GM12878 (cell line): Measurements from ENCODE around the gene FIBCD1. TPM values are rescaled to one million over a fixed set of nuclear protein-coding genes. Genes with fewer than 3 reads are reported as not detected.

ENCODE experiments used
- ATAC-seq: fragments of 200-7000 bp; cut with Tn5 transposase; 3 replicates; pipeline ENCODE4 v1.9.1; 2020; ENCODE audit warnings: mild to moderate bottlenecking, moderate library complexity
- BruUV-seq: library from RNA; stranded (reverse); fragments of 400-500 nt; replicated peaks from 2 replicates; lab custom pipeline; 2021; lab: Mats Ljungman, UMichigan
- CTCF ChIA-PET: fragments of 300-600 bp; sonication (Branson Sonifier 250); formaldehyde crosslinking; extraction: SDS; loops from one replicate; lab custom pipeline; 2021; ENCODE audit warnings: inconsistent platforms; lab: Yijun Ruan, JAX
- POLR2A ChIA-PET: fragments of 350-600 bp; formaldehyde crosslinking; extraction: SDS; loops from one replicate; lab custom pipeline; 2021; ENCODE audit warnings: inconsistent platforms; lab: Charles Lee
- RAD21 ChIA-PET: fragments of 300-600 bp; sonication (Branson Sonifier 250); formaldehyde crosslinking; loops from one replicate; lab custom pipeline; 2023; ENCODE audit warnings: antibody characterized with exemption; ENCODE audit not compliant: unreplicated experiment; lab: Charles Lee
- SMC1A ChIA-PET: fragments of 300-600 bp; sonication (Branson Sonifier 250); formaldehyde crosslinking; loops from one replicate; lab custom pipeline; 2023; ENCODE audit not compliant: unreplicated experiment, uncharacterized antibody; lab: Charles Lee
- DNase-seq: peaks from one replicate; pipeline ENCODE4 v3.0.0-alpha.2; 2011; ENCODE audit warnings: low read depth, low spot score
- FAIRE-seq: peaks from 3 replicates; lab custom pipeline; 2011; peaks lifted over from hg19 to GRCh38; lab: Jason Lieb, UNC
- H2AFZ ChIP-seq: 2 replicates; pipeline ENCODE4 v1.6.0; 2011; ENCODE audit warnings: low read depth, low read length, control low read depth; ENCODE audit not compliant: control insufficient read depth
- H3K27ac ChIP-seq: 2 replicates; pipeline ENCODE4 v1.5.1; 2011; ENCODE audit warnings: control low read depth; ENCODE audit not compliant: control insufficient read depth, insufficient read depth
- H3K27me3 ChIP-seq, 2 experiments: replicated peaks in 1 of 2; 2 replicates each; pipeline versions ENCODE4 v1.6.0 to v1.6.1; 2011; ENCODE audit warnings: low read length in 1 of 2; ENCODE audit not compliant: control insufficient read depth in 2 of 2, insufficient read depth in 2 of 2
- H3K36me3 ChIP-seq, 2 experiments: 2 replicates each; pipeline ENCODE4 v1.5.1; 2011; ENCODE audit warnings: low read length in 1 of 2; ENCODE audit not compliant: control insufficient read depth in 2 of 2, insufficient read depth in 2 of 2
- H3K4me1 ChIP-seq: 2 replicates; pipeline ENCODE4 v1.6.1; 2011; ENCODE audit warnings: mild to moderate bottlenecking, low read length, moderate library complexity, mixed read lengths; ENCODE audit not compliant: control insufficient read depth, insufficient read depth
- H3K4me2 ChIP-seq: 2 replicates; pipeline ENCODE4 v1.6.0; 2011; ENCODE audit warnings: control low read depth; ENCODE audit not compliant: control insufficient read depth, insufficient read depth
- H3K4me3 ChIP-seq: fragments of 200-600 bp; sonication (generic); 2 replicates; pipeline ENCODE4 v1.5.1; 2016
- H3K79me2 ChIP-seq: 2 replicates; pipeline ENCODE4 v1.6.0; 2011; ENCODE audit warnings: low read length; ENCODE audit not compliant: control insufficient read depth, insufficient read depth
- H3K9ac ChIP-seq: 2 replicates; pipeline ENCODE4 v1.8.0; 2011; ENCODE audit warnings: low read length, control low read depth, mixed read lengths; ENCODE audit not compliant: control insufficient read depth, insufficient read depth
- H3K9me3 ChIP-seq: replicated peaks from 3 replicates; pipeline ENCODE4 v1.5.1; 2011; ENCODE audit warnings: mild to moderate bottlenecking, low read length; ENCODE audit not compliant: control insufficient read depth, insufficient read depth
- H4K20me1 ChIP-seq: 2 replicates; pipeline ENCODE4 v1.6.0; 2011; ENCODE audit not compliant: control insufficient read depth, insufficient read depth
- BCL11A ChIP-seq: IDR thresholded peaks from 2 replicates; pipeline ENCODE4 v1.6.1; 2011; ENCODE audit warnings: low read depth, low read length
- CEBPB ChIP-seq, 2 experiments: fragments of 150-350 bp in 1 of 2; IDR thresholded peaks; 2 replicates each; pipeline ENCODE4 v1.6.1; 2012 to 2014; ENCODE audit warnings: low read depth in 2 of 2, low read length in 2 of 2, borderline replicate concordance in 1 of 2, inconsistent platforms in 1 of 2
- EGR1 ChIP-seq, 2 experiments: IDR thresholded peaks; 1 replicate in 1 of 2; 2 replicates in 1 of 2; pipeline ENCODE4 v1.6.1; 2011 to 2012; ENCODE audit warnings: low read depth in 2 of 2, low read length in 2 of 2, borderline replicate concordance in 1 of 2, mild to moderate bottlenecking in 1 of 2, moderate library complexity in 1 of 2
- GABPA ChIP-seq: IDR thresholded peaks from 2 replicates; pipeline ENCODE4 v1.6.1; 2014; ENCODE audit warnings: antibody characterized with exemption, low read depth, mild to moderate bottlenecking, inconsistent platforms
- GATAD2B ChIP-seq: fragments of 450-650 bp; conservative IDR thresholded peaks from 2 replicates; pipeline ENCODE4 v1.6.1; 2017; ENCODE audit warnings: low read depth, mild to moderate bottlenecking, moderate library complexity
- HDGF ChIP-seq: fragments of 450-650 bp; IDR thresholded peaks from 2 replicates; pipeline ENCODE4 v1.6.1; 2016; ENCODE audit warnings: antibody characterized with exemption
- LARP7 ChIP-seq: fragments of 450-650 bp; IDR thresholded peaks from 2 replicates; pipeline ENCODE4 v1.6.1; 2017; ENCODE audit warnings: mild to moderate bottlenecking
- NFXL1 ChIP-seq: fragments of 450-650 bp; IDR thresholded peaks from 2 replicates; pipeline ENCODE4 v1.6.1; 2017; ENCODE audit warnings: antibody characterized with exemption, mild to moderate bottlenecking, borderline replicate concordance
- NR2C2 ChIP-seq: IDR thresholded peaks from 2 replicates; pipeline ENCODE4 v1.6.1; 2011; ENCODE audit warnings: borderline replicate concordance, low read depth; ENCODE audit not compliant: control insufficient read depth, insufficient read length
- POLR2AphosphoS2 ChIP-seq: IDR thresholded peaks from 2 replicates; pipeline ENCODE4 v1.6.1; 2011; ENCODE audit warnings: low read depth, mild to moderate bottlenecking, low read length, improper control_type of control experiment, moderate library complexity
- SIN3A ChIP-seq: IDR thresholded peaks from 2 replicates; pipeline ENCODE4 v1.6.1; 2012; ENCODE audit warnings: low read depth, low read length, improper control_type of control experiment
- SMAD5 ChIP-seq: IDR thresholded peaks from 2 replicates; pipeline ENCODE4 v1.6.1; 2016; ENCODE audit warnings: antibody characterized with exemption, low read depth
- SREBF1 ChIP-seq: IDR thresholded peaks from 2 replicates; pipeline ENCODE4 v1.6.1; 2012; ENCODE audit warnings: mild to moderate bottlenecking, low read length
- SRF ChIP-seq, 2 experiments: IDR thresholded peaks; 2 replicates each; pipeline ENCODE4 v1.6.1; 2011; ENCODE audit warnings: low read depth in 2 of 2, low read length in 2 of 2, mild to moderate bottlenecking in 1 of 2, moderate library complexity in 1 of 2
- STAT1 ChIP-seq: fragments of 450-650 bp; conservative IDR thresholded peaks from 2 replicates; pipeline ENCODE4 v1.6.1; 2014; ENCODE audit warnings: antibody characterized with exemption, mild to moderate bottlenecking
- ZNF384 ChIP-seq: IDR thresholded peaks from 2 replicates; pipeline ENCODE4 v1.6.1; 2012; ENCODE audit warnings: low read depth, mild to moderate bottlenecking, low read length, improper control_type of control experiment, borderline replicate concordance
- whole genome bisulfite sequencing: methylation state at CpG from one replicate; pipeline ENCODE4 v1.1.6; 2016; ENCODE audit warnings: low lambda C conversion rate; ENCODE audit not compliant: insufficient replicate concordance, insufficient coverage; ENCODE audit errors: missing lambda C conversion rate; 5-methylcytosine and 5-hydroxymethylcytosine counted together
- in situ Hi-C: fragments of 300-500 bp; cut with MboI; formaldehyde crosslinking; loops from 9 replicates; pipeline ENCODE4 v1.14.3; 2018; ENCODE audit warnings: mixed read lengths
- intact Hi-C: fragments of 100-400 bp; cut with micrococcal nuclease; formaldehyde crosslinking; loops from one replicate; pipeline ENCODE4 v1.14.2; 2022; ENCODE audit not compliant: unreplicated experiment
- polyA plus RNA-seq, 11 experiments: library from polyadenylated mRNA; depleted of rRNA in 4 of 11; unstranded in 6 of 11; stranded (reverse) in 5 of 11; fragments of >200 nt; fragmentation: Nextera tagmentation in 4 of 11; fragmentation: Illumina TruSeq in 1 of 11; extraction: Ambion mirVana in 4 of 11; extraction: Trizol in 1 of 11; gene quantifications; 1 replicate in 1 of 11; 2 replicates in 10 of 11; pipeline versions ENCODE4 v1.2.1 to v1.2.3, GENCODE V29; 2011 to 2016; ENCODE audit warnings: inconsistent platforms in 2 of 11, missing spikeins in 2 of 11, low read depth in 1 of 11
- total RNA-seq, 4 experiments: library from RNA; depleted of rRNA in 3 of 4; stranded (reverse); fragments of >200 nt in 3 of 4; fragmentation: Illumina TruSeq in 1 of 4; extraction: Trizol in 1 of 4; gene quantifications; 2 replicates each; pipeline versions ENCODE4 v1.2.1 to v1.2.3, GENCODE V29; 2013 to 2021
- TF ChIP-seq, protein P1 (sequence below): fragments of 450-650 bp; IDR thresholded peaks from 2 replicates; pipeline ENCODE4 v1.6.1; 2017; ENCODE audit warnings: mild to moderate bottlenecking, moderate library complexity
- TF ChIP-seq, protein P2 (sequence below): fragments of 450-650 bp; IDR thresholded peaks from 2 replicates; pipeline ENCODE4 v1.6.1; 2016; ENCODE audit warnings: mild to moderate bottlenecking

The FIBCD1 gene
- total and polyA plus RNA-seq, 10 of the 15 experiments (the other 5 are each of a cell fraction or from before 2014, with no cell fraction given): 0.04 to 0.95 (median 0.25) TPM; not detected in 6

DNA sequence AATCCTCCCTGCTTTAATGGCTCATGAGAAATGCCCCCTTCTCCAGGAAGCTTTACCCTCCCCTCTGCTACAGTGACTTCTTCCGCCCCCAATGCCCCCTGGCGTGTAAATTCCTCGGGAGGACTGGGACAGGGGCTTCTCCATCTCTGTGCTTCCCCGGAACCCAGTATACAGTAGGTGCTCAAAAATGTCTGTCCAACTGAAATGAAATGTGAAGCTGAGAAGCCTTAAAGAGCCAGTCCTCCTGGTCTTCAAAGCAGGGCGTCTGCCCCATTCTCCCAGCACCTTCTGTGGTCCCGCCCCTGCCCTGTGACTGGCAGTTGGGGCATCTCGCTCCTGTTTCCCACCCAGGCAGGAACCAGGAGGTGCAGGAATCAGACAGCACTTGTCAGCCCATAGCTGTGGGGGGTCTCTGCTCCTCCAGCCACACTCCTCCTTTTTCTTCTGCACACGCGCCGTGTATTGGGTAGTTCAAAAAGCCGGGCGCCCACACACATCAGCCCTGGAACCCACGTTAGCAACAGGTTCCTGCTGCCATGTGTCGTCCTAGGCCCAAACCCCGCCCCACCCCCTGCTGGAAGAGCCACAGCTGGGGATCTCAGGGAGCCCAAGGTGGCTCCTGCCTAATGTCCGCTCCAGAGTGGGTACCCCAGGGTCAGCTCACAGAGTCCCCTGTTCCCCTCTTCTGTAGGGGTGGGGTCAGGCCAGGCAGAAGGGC lies 16.0 kb downstream of the FIBCD1 start:
- FAIRE-seq (no peak), ATAC-seq (no peak), DNase-seq (no peak)
- no peaks in the 10 kb centered on the region for H3K36me3 ChIP-seq
- H3K4me3 ChIP-seq: no peak overlapping the region
- no peak overlapping the region for H3K9ac ChIP-seq
- intact Hi-C loops: no loop called here
- no peaks in the 10 kb centered on the region for H4K20me1 ChIP-seq
- no TSS peak for BruUV-seq
- WGBS: 40% methylated on average over 16 of the region's 16 CpGs
- no peaks in the 10 kb centered on the region for H3K9me3 ChIP-seq
- POLR2A ChIA-PET: interaction anchor here (0.5 kb wide), 1 partner anchor 497 kb away, joined by 6 read pairs; no protein-coding TSS in a partner anchor
- no peaks in the 10 kb centered on the region for H3K79me2 ChIP-seq
- CTCF ChIA-PET: interaction anchor here (1.1 kb wide), 1 partner anchor 53 kb away, joined by 5 read pairs; no protein-coding TSS in a partner anchor
- no peak overlapping the region for H3K27ac ChIP-seq
- peaks cover 18% of the 10 kb centered on the region for H3K4me1 ChIP-seq
- in situ Hi-C loops: no loop called here
- RAD21 ChIA-PET: no interaction called here
- no peak overlapping the region for H3K4me2 ChIP-seq
- SMC1A ChIA-PET: no interaction called here
- no peak overlapping the region for H2AFZ ChIP-seq
- no peaks in the 10 kb centered on the region; a peak in 1 of 4 replicates for H3K27me3 ChIP-seq
- TF ChIP-seq NR2C2: no peak
- no peak for TF ChIP-seq EGR1 (IDR thresholded peaks at IDR 0.05; ENCODE audit: borderline replicate concordance in 1 of 2, low read depth in 2 of 2, low read length in 2 of 2)
- TF ChIP-seq CEBPB (IDR thresholded peaks at IDR 0.05; ENCODE audit: borderline replicate concordance in 1 of 2, low read depth in 2 of 2, low read length in 2 of 2): no peak
- TF ChIP-seq POLR2AphosphoS2: no peak
- no peak for TF ChIP-seq GATAD2B
- TF ChIP-seq SREBF1: no peak
- no peak for TF ChIP-seq HDGF
- TF ChIP-seq ZNF384: no peak
- TF ChIP-seq, protein P1, sequence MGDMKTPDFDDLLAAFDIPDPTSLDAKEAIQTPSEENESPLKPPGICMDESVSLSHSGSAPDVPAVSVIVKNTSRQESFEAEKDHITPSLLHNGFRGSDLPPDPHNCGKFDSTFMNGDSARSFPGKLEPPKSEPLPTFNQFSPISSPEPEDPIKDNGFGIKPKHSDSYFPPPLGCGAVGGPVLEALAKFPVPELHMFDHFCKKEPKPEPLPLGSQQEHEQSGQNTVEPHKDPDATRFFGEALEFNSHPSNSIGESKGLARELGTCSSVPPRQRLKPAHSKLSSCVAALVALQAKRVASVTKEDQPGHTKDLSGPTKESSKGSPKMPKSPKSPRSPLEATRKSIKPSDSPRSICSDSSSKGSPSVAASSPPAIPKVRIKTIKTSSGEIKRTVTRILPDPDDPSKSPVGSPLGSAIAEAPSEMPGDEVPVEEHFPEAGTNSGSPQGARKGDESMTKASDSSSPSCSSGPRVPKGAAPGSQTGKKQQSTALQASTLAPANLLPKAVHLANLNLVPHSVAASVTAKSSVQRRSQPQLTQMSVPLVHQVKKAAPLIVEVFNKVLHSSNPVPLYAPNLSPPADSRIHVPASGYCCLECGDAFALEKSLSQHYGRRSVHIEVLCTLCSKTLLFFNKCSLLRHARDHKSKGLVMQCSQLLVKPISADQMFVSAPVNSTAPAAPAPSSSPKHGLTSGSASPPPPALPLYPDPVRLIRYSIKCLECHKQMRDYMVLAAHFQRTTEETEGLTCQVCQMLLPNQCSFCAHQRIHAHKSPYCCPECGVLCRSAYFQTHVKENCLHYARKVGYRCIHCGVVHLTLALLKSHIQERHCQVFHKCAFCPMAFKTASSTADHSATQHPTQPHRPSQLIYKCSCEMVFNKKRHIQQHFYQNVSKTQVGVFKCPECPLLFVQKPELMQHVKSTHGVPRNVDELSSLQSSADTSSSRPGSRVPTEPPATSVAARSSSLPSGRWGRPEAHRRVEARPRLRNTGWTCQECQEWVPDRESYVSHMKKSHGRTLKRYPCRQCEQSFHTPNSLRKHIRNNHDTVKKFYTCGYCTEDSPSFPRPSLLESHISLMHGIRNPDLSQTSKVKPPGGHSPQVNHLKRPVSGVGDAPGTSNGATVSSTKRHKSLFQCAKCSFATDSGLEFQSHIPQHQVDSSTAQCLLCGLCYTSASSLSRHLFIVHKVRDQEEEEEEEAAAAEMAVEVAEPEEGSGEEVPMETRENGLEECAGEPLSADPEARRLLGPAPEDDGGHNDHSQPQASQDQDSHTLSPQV: no peak
- TF ChIP-seq LARP7: no peak
- TF ChIP-seq STAT1: no peak
- TF ChIP-seq NFXL1: no peak
- TF ChIP-seq GABPA: no peak
- no peak for TF ChIP-seq SMAD5
- no peak for TF ChIP-seq BCL11A
- no peak for TF ChIP-seq SRF (IDR thresholded peaks at IDR 0.05; ENCODE audit: low read depth in 2 of 2, low read length in 2 of 2)
- TF ChIP-seq SIN3A: no peak
- TF ChIP-seq, protein P2, sequence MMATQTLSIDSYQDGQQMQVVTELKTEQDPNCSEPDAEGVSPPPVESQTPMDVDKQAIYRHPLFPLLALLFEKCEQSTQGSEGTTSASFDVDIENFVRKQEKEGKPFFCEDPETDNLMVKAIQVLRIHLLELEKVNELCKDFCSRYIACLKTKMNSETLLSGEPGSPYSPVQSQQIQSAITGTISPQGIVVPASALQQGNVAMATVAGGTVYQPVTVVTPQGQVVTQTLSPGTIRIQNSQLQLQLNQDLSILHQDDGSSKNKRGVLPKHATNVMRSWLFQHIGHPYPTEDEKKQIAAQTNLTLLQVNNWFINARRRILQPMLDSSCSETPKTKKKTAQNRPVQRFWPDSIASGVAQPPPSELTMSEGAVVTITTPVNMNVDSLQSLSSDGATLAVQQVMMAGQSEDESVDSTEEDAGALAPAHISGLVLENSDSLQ: no peak
